Coronary artery (tissue), 2 donors: ENCODE measurements around the gene NHLRC1.

ENCODE experiments used
- DNase-seq: peaks from one replicate; pipeline ENCODE4 v3.0.0-alpha.2; 2017; ENCODE audit warnings: low spot score
- H3K27ac ChIP-seq, 2 donors: fragments of 200-600 bp; sonication (generic); one replicate each; pipeline ENCODE4 v1.5.1; 2016 to 2019
- H3K4me3 ChIP-seq: fragments of 200-600 bp; sonication (generic); 2 replicates; pipeline ENCODE4 v1.5.1; 2016; ENCODE audit warnings: mild to moderate bottlenecking, moderate library complexity
- CTCF ChIP-seq: fragments of 200-600 bp; sonication (generic); IDR thresholded peaks from one replicate; pipeline ENCODE4 v1.5.1; 2019; ENCODE audit warnings: antibody characterized with exemption

The NHLRC1 gene

GRCh38 chr6:18072841-18073240 lies 49.6 kb downstream of the NHLRC1 start:
- no peak overlapping the region for H3K27ac ChIP-seq
- H3K4me3 ChIP-seq: no peak overlapping the region
- TF ChIP-seq CTCF: no peak
- no peak for DNase-seq

GRCh38 chr6:18070486-18070885 lies 52.0 kb downstream of the NHLRC1 start:
- no peak for TF ChIP-seq CTCF
- no peak overlapping the region for H3K4me3 ChIP-seq
- no peak for DNase-seq

More at GRCh38 chr6:18070486-18070885, 52.0 kb downstream of the NHLRC1 start:
- no peak overlapping the region for H3K27ac ChIP-seq
